Endothelial cell of umbilical vein (primary cell): Measurements from ENCODE around the gene PCLO. TPM values are rescaled to one million over a fixed set of nuclear protein-coding genes. Genes with fewer than 3 reads are reported as not detected.

Source experiments
- BruUV-seq: library from RNA; stranded (reverse); fragments of 400-500 nt; replicated peaks from 2 replicates; lab custom pipeline; 2021; lab: Mats Ljungman, UMichigan
- CTCF ChIA-PET: fragments of 300-600, 350-600 bp; sonication (Branson Sonifier 250); formaldehyde crosslinking; loops from one replicate; lab custom pipeline; 2021; ENCODE audit warnings: antibody characterized with exemption, inconsistent platforms; lab: Charles Lee
- POLR2A ChIA-PET: fragments of 300-600, 350-600 bp; sonication (Branson Sonifier 250); formaldehyde crosslinking; loops from one replicate; lab custom pipeline; 2021; ENCODE audit warnings: antibody characterized with exemption, inconsistent platforms; lab: Charles Lee
- DNase-seq: peaks from one replicate; pipeline ENCODE4 v3.0.0-alpha.2; 2011; ENCODE audit warnings: low read depth, low spot score
- FAIRE-seq: peaks from 2 replicates; lab custom pipeline; 2011; peaks lifted over from hg19 to GRCh38; lab: Jason Lieb, UNC
- H2AFZ ChIP-seq: 2 replicates; pipeline ENCODE4 v1.6.0; 2012; ENCODE audit warnings: low read depth, low read length, control low read depth, inconsistent platforms
- H3K27ac ChIP-seq: 2 replicates; pipeline ENCODE4 v1.5.1; 2011; ENCODE audit warnings: low read depth, mild to moderate bottlenecking, control low read depth, low read length, moderate library complexity; ENCODE audit not compliant: insufficient read depth
- H3K27me3 ChIP-seq, 2 experiments: 2 replicates each; pipeline versions ENCODE4 v1.6.0 to v1.6.1; 2011; ENCODE audit warnings: low read length in 2 of 2, mixed read lengths in 1 of 2; ENCODE audit not compliant: control insufficient read depth in 2 of 2, insufficient read depth in 2 of 2
- H3K36me3 ChIP-seq, 2 experiments: 2 replicates in 1 of 2; 3 replicates in 1 of 2; pipeline ENCODE4 v1.5.1; 2011; ENCODE audit warnings: low read length in 2 of 2, mild to moderate bottlenecking in 1 of 2, moderate library complexity in 1 of 2; ENCODE audit not compliant: control insufficient read depth in 2 of 2, insufficient read depth in 2 of 2; ENCODE audit errors: extremely low read depth in 1 of 2
- H3K4me1 ChIP-seq: 3 replicates; pipeline ENCODE4 v1.5.1; 2011; ENCODE audit warnings: mild to moderate bottlenecking, low read length; ENCODE audit not compliant: control insufficient read depth, insufficient read depth; ENCODE audit errors: extremely low read depth
- H3K4me2 ChIP-seq: 2 replicates; pipeline ENCODE4 v1.6.1; 2011; ENCODE audit warnings: low read length, control low read depth, mixed read lengths; ENCODE audit not compliant: insufficient read depth
- H3K4me3 ChIP-seq, 3 experiments: fragments of 200-600 bp in 1 of 3; sonication (generic), shearing (Covaris generic) in 1 of 3; replicated peaks in 1 of 3; 2 replicates each; pipeline ENCODE4 v1.5.1; 2011 to 2016; ENCODE audit warnings: control low read depth in 3 of 3, low read length in 3 of 3, mild to moderate bottlenecking in 2 of 3, inconsistent platforms in 1 of 3, low read depth in 1 of 3, moderate library complexity in 1 of 3; ENCODE audit not compliant: insufficient read depth in 1 of 3
- H3K79me2 ChIP-seq: 2 replicates; pipeline ENCODE4 v1.6.0; 2012; ENCODE audit warnings: low read length, inconsistent platforms; ENCODE audit not compliant: control insufficient read depth, insufficient read depth
- H3K9ac ChIP-seq: replicated peaks from 2 replicates; pipeline ENCODE3; 2011; ENCODE audit warnings: low read length, control low read depth; ENCODE audit not compliant: insufficient read depth; ENCODE audit errors: extremely low read depth
- H3K9me1 ChIP-seq: replicated peaks from 3 replicates; pipeline ENCODE4 v1.6.0; 2011; ENCODE audit warnings: mild to moderate bottlenecking, low read length; ENCODE audit not compliant: control insufficient read depth, insufficient read depth; ENCODE audit errors: extremely low read depth
- H3K9me3 ChIP-seq: replicated peaks from 2 replicates; pipeline ENCODE4 v1.5.1; 2012; ENCODE audit warnings: low read length, inconsistent platforms; ENCODE audit not compliant: control insufficient read depth, insufficient read depth
- H4K20me1 ChIP-seq: replicated peaks from 2 replicates; pipeline ENCODE3; 2011; ENCODE audit warnings: mild to moderate bottlenecking, low read length; ENCODE audit not compliant: control insufficient read depth, insufficient read depth; ENCODE audit errors: extremely low read depth
- EZH2 ChIP-seq: IDR thresholded peaks from 2 replicates; pipeline ENCODE4 v1.6.1; 2012; ENCODE audit warnings: borderline replicate concordance, low read depth, mild to moderate bottlenecking, moderate library complexity, low read length, inconsistent platforms; ENCODE audit not compliant: severe bottlenecking
- FOS ChIP-seq: IDR thresholded peaks from 2 replicates; pipeline ENCODE4 v1.6.1; 2011; ENCODE audit warnings: mild to moderate bottlenecking, low read length, moderate library complexity, borderline replicate concordance; ENCODE audit not compliant: insufficient read depth
- GATA2 ChIP-seq: IDR thresholded peaks from 2 replicates; pipeline ENCODE4 v1.7.0; 2011; ENCODE audit warnings: low read depth, mild to moderate bottlenecking, moderate library complexity, mixed read lengths, low read length; ENCODE audit not compliant: insufficient read length, insufficient read depth
- JUN ChIP-seq: IDR thresholded peaks from 2 replicates; pipeline ENCODE4 v1.6.1; 2011; ENCODE audit warnings: borderline replicate concordance, low read depth; ENCODE audit not compliant: insufficient read length, insufficient read depth
- MYC ChIP-seq: IDR thresholded peaks from one replicate; pipeline ENCODE4 v1.6.1; 2011; ENCODE audit warnings: mild to moderate bottlenecking, low read depth, low read length
- POLR2A ChIP-seq: IDR thresholded peaks from 2 replicates; pipeline ENCODE4 v1.6.1; 2012; ENCODE audit warnings: low read depth, mild to moderate bottlenecking, control low read depth, low read length
- POLR2AphosphoS5 ChIP-seq: IDR thresholded peaks from 2 replicates; pipeline ENCODE4 v1.6.1; 2012; ENCODE audit warnings: low read depth, mild to moderate bottlenecking, control low read depth, low read length, moderate library complexity; ENCODE audit not compliant: insufficient read depth
- dilution Hi-C: fragments of 300-500 bp; cut with MboI; formaldehyde crosslinking; loops from one replicate; pipeline ENCODE4 v1.15.0; 2019; ENCODE audit warnings: low sequenced_read_pairs; ENCODE audit not compliant: extremely low pct_ligation_motif_present
- intact Hi-C: fragments of 100-400 bp; cut with micrococcal nuclease; formaldehyde crosslinking; loops from one replicate; pipeline ENCODE4 v1.10.0; 2022
- polyA plus RNA-seq, 4 experiments: library from polyadenylated mRNA; depleted of rRNA in 3 of 4; stranded (reverse) in 3 of 4; unstranded in 1 of 4; fragments of >200 nt; gene quantifications; 2 replicates each; pipeline versions ENCODE4 v1.2.1 to v1.2.3, GENCODE V29; 2011 to 2012; ENCODE audit warnings: missing spikeins in 1 of 4
- total RNA-seq: library from RNA; stranded (reverse); gene quantifications from 2 replicates; pipeline ENCODE4 v1.2.3, GENCODE V29; 2021
- TF ChIP-seq, protein P1 (sequence below): IDR thresholded peaks from 2 replicates; pipeline ENCODE4 v1.6.1; 2011; ENCODE audit not compliant: insufficient read depth, insufficient read length
- TF ChIP-seq, protein P2 (sequence below), 2 donors: IDR thresholded peaks; 1 replicate in 1 of 2; 2 replicates in 1 of 2; pipeline ENCODE4 v1.5.1; 2011; ENCODE audit warnings: low read length in 2 of 2, mild to moderate bottlenecking in 2 of 2, moderate library complexity in 2 of 2, control low read depth in 1 of 2, inconsistent platforms in 1 of 2, low read depth in 1 of 2; ENCODE audit not compliant: insufficient read depth in 1 of 2; ENCODE audit errors: extremely low read depth in 1 of 2

PCLO gene
- total and polyA plus RNA-seq, 2 donors (not counting 3 experiments of a cell fraction or from before 2014, with no cell fraction given) = 0.04 to 0.75 TPM

DNA sequence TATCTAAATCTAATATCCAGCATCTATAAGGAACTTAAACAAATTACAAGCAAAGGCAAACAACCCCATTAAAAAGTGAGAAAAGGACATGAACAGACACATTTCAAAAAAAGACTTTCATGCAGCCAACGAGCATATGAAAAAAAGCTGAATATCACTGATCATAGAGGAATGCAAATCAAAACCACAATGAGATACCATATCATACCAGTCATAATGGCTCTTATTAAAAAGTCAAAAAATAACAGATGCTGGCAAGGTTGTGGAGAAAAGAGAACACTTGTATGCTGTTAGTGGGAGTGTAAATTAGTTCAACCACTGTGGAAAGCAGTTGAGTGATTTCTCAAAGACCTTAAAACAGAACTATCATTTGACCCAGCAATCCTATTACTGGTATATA, 384.7 kb downstream of the PCLO start:
- FAIRE-seq = peak; percentile 28
- H3K4me2 ChIP-seq = no peak overlapping the region

More for the DNA sequence above, 384.7 kb downstream of the PCLO start:
- no peak overlapping the region for H3K27ac ChIP-seq
- no TSS peak for BruUV-seq
- H3K9me3 ChIP-seq = no peaks in the 10 kb centered on the region
- CTCF ChIA-PET = no interaction called here
- intact Hi-C loops = no loop called here
- DNase-seq = no peak
- no peaks in the 10 kb centered on the region for H3K79me2 ChIP-seq
- TF ChIP-seq FOS (no peak), JUN (no peak), GATA2 (no peak), POLR2AphosphoS5 (no peak), MYC (no peak), EZH2 (no peak), POLR2A (no peak)
- TF ChIP-seq, protein P1, sequence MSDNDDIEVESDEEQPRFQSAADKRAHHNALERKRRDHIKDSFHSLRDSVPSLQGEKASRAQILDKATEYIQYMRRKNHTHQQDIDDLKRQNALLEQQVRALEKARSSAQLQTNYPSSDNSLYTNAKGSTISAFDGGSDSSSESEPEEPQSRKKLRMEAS = no peak
- TF ChIP-seq, protein P2, sequence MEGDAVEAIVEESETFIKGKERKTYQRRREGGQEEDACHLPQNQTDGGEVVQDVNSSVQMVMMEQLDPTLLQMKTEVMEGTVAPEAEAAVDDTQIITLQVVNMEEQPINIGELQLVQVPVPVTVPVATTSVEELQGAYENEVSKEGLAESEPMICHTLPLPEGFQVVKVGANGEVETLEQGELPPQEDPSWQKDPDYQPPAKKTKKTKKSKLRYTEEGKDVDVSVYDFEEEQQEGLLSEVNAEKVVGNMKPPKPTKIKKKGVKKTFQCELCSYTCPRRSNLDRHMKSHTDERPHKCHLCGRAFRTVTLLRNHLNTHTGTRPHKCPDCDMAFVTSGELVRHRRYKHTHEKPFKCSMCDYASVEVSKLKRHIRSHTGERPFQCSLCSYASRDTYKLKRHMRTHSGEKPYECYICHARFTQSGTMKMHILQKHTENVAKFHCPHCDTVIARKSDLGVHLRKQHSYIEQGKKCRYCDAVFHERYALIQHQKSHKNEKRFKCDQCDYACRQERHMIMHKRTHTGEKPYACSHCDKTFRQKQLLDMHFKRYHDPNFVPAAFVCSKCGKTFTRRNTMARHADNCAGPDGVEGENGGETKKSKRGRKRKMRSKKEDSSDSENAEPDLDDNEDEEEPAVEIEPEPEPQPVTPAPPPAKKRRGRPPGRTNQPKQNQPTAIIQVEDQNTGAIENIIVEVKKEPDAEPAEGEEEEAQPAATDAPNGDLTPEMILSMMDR (IDR thresholded peaks at IDR 0.05; ENCODE audit: extremely low read depth in 1 of 2, insufficient read depth in 1 of 2, low read depth in 1 of 2, low read length in 2 of 2) = no peak
- no peaks in the 10 kb centered on the region for H3K36me3 ChIP-seq
- no peak overlapping the region for H2AFZ ChIP-seq
- peaks cover 0 to 2% of the 10 kb centered on the region in 2 experiments for H3K27me3 ChIP-seq
- H3K9ac ChIP-seq = no peak overlapping the region
- no peaks in the 10 kb centered on the region for H4K20me1 ChIP-seq
- no peaks in the 10 kb centered on the region for H3K9me1 ChIP-seq
- no peaks in the 10 kb centered on the region for H3K4me1 ChIP-seq
- POLR2A ChIA-PET = no interaction called here
- dilution Hi-C loops = no loop called here
- no peak overlapping the region for H3K4me3 ChIP-seq
